K562 (cell line): ENCODE results near the gene NT5DC1. TPM values are rescaled to one million over a fixed set of nuclear protein-coding genes. Genes with fewer than 3 reads are reported as not detected.

ENCODE experiments used
- ATAC-seq: fragments of 200-7000 bp; cut with Tn5 transposase; 3 replicates; pipeline ENCODE4 v1.9.1; 2020; ENCODE audit warnings: moderate library complexity
- BruUV-seq: library from RNA; stranded (reverse); fragments of 400-500 nt; replicated peaks from 2 replicates; lab custom pipeline; 2021; lab: Mats Ljungman, UMichigan
- CTCF ChIA-PET: fragments of 300-600 bp; formaldehyde crosslinking; extraction: SDS; loops from one replicate; lab custom pipeline; 2021; ENCODE audit warnings: low intra/inter-chr PET ratio; lab: Yijun Ruan, JAX
- POLR2A ChIA-PET: fragments of 300-600, 350-650 bp; sonication (Branson Sonifier 250); formaldehyde crosslinking; extraction: SDS; loops from one replicate; lab custom pipeline; 2021; ENCODE audit warnings: antibody characterized with exemption, inconsistent platforms; lab: Yijun Ruan, JAX
- DNase-seq, 4 experiments: peaks; one replicate each; pipeline versions ENCODE4 v3.0.0 to v3.0.0-alpha.2; 2011 to 2018; ENCODE audit warnings: low spot score in 3 of 4, mixed read lengths in 3 of 4; ENCODE audit errors: extremely low read depth in 1 of 4
- FAIRE-seq: peaks from 2 replicates; lab custom pipeline; 2011; peaks lifted over from hg19 to GRCh38; lab: Jason Lieb, UNC
- H2AFZ ChIP-seq: 2 replicates; pipeline ENCODE4 v1.6.0; 2011; ENCODE audit warnings: low read depth, low read length, control low read depth, inconsistent platforms
- H3K27ac ChIP-seq: fragments of 200-600 bp; 3 replicates; pipeline ENCODE4 v1.8.0; 2011; ENCODE audit warnings: low read depth, mild to moderate bottlenecking, control low read depth, inconsistent platforms, low read length, moderate library complexity, mixed read lengths; ENCODE audit errors: extremely low read depth
- H3K27me3 ChIP-seq, 2 experiments: fragments of 300-600 bp in 1 of 2; 2 replicates in 1 of 2; 3 replicates in 1 of 2; pipeline versions ENCODE4 v1.6.0 to v1.8.0; 2011; ENCODE audit warnings: inconsistent platforms in 2 of 2, low read length in 2 of 2, mild to moderate bottlenecking in 1 of 2, mixed read lengths in 1 of 2, moderate library complexity in 1 of 2; ENCODE audit not compliant: control insufficient read depth in 2 of 2, insufficient read depth in 2 of 2
- H3K36me3 ChIP-seq: fragments of 300-600 bp; 3 replicates; pipeline ENCODE4 v1.8.0; 2011; ENCODE audit warnings: mild to moderate bottlenecking, low read length, inconsistent platforms; ENCODE audit not compliant: control insufficient read depth, insufficient read depth
- H3K4me1 ChIP-seq, 2 experiments: fragments of 200-600 bp in 1 of 2; replicated peaks in 1 of 2; 2 replicates in 1 of 2; 3 replicates in 1 of 2; pipeline versions ENCODE4 v1.5.1 to v1.8.0; 2011; ENCODE audit warnings: inconsistent platforms in 2 of 2, low read length in 2 of 2, mild to moderate bottlenecking in 1 of 2, mixed read lengths in 1 of 2, moderate library complexity in 1 of 2; ENCODE audit not compliant: control insufficient read depth in 2 of 2, insufficient read depth in 2 of 2
- H3K4me2 ChIP-seq: 2 replicates; pipeline ENCODE4 v1.6.1; 2011; ENCODE audit warnings: low read length, control low read depth, inconsistent platforms, mixed read lengths; ENCODE audit not compliant: insufficient read depth
- H3K4me3 ChIP-seq: fragments of 200-600 bp; sonication (generic), shearing (Covaris generic); 2 replicates; pipeline ENCODE4 v1.5.1; 2016; ENCODE audit warnings: control low read depth, inconsistent platforms
- H3K79me2 ChIP-seq: fragments of 200-600 bp; 3 replicates; pipeline ENCODE4 v1.8.0; 2011; ENCODE audit warnings: low read length, inconsistent platforms; ENCODE audit not compliant: control insufficient read depth, insufficient read depth
- H3K9ac ChIP-seq, 2 experiments: 2 replicates each; pipeline versions ENCODE4 v1.6.0 to v1.6.1; 2011; ENCODE audit warnings: low read depth in 2 of 2, low read length in 2 of 2, control low read depth in 1 of 2, inconsistent platforms in 1 of 2, mild to moderate bottlenecking in 1 of 2, mixed read lengths in 1 of 2; ENCODE audit not compliant: insufficient read depth in 1 of 2
- H3K9me1 ChIP-seq: one replicate; pipeline ENCODE4 v1.6.0; 2011; ENCODE audit warnings: inconsistent platforms, mild to moderate bottlenecking, low read length, moderate library complexity; ENCODE audit not compliant: control insufficient read depth, insufficient read depth
- H3K9me3 ChIP-seq: replicated peaks from 2 replicates; pipeline ENCODE4 v1.5.1; 2011; ENCODE audit warnings: low read depth, low read length, inconsistent platforms; ENCODE audit not compliant: control insufficient read depth, insufficient read depth
- H4K20me1 ChIP-seq: replicated peaks from 2 replicates; pipeline ENCODE4 v1.6.1; 2011; ENCODE audit warnings: low read length, inconsistent platforms, mixed read lengths; ENCODE audit not compliant: control insufficient read depth, insufficient read depth
- MXI1 ChIP-seq: IDR thresholded peaks from 2 replicates; pipeline ENCODE4 v1.6.1; 2011; ENCODE audit warnings: low read depth, mild to moderate bottlenecking, improper control_type of control experiment, low read length
- PURB ChIP-seq: sonication (generic); formaldehyde crosslinking; IDR thresholded peaks from 2 replicates; pipeline ENCODE4 v1.9.0; 2021; ENCODE audit warnings: low read depth, mild to moderate bottlenecking, missing genetic modification reagents
- SIN3A ChIP-seq, 2 experiments: fragments of 150-350 bp in 1 of 2; IDR thresholded peaks; 2 replicates each; pipeline ENCODE4 v1.6.1; 2011 to 2016; ENCODE audit warnings: borderline replicate concordance in 2 of 2, low read depth in 2 of 2, low read length in 2 of 2, mild to moderate bottlenecking in 2 of 2, moderate library complexity in 2 of 2; ENCODE audit not compliant: control insufficient read depth in 1 of 2
- TEAD4 ChIP-seq, 2 experiments: sonication (generic) in 1 of 2; formaldehyde crosslinking in 1 of 2; IDR thresholded peaks; 2 replicates each; pipeline versions ENCODE4 v1.6.1 to v1.8.0; 2012 to 2022; ENCODE audit warnings: borderline replicate concordance in 1 of 2, inconsistent platforms in 1 of 2, low read length in 1 of 2, mild to moderate bottlenecking in 1 of 2, missing genetic modification reagents in 1 of 2
- TRIM28 ChIP-seq: fragments of 450-650 bp; IDR thresholded peaks from 2 replicates; pipeline ENCODE4 v1.6.1; 2017
- YY1 ChIP-seq, 3 experiments: IDR thresholded peaks; 2 replicates each; pipeline ENCODE4 v1.6.1; 2011; ENCODE audit warnings: low read length in 2 of 3, mild to moderate bottlenecking in 2 of 3, moderate library complexity in 2 of 3, borderline replicate concordance in 1 of 3, control low read depth in 1 of 3, low read depth in 1 of 3; ENCODE audit not compliant: insufficient read depth in 3 of 3, insufficient replicate concordance in 2 of 3, control insufficient read depth in 1 of 3, insufficient read length in 1 of 3; ENCODE audit errors: extremely low read depth in 1 of 3
- WGBS: fragments of 100-300 bp; shearing (Covaris generic); methylation state at CpG from one replicate; pipeline ENCODE4 v1.1.6; 2016; ENCODE audit warnings: low coverage, mixed read lengths; ENCODE audit not compliant: insufficient coverage; ENCODE audit errors: missing lambda C conversion rate; 5-methylcytosine and 5-hydroxymethylcytosine counted together
- in situ Hi-C: fragments of 300-500 bp; cut with MboI; formaldehyde crosslinking; loops from 4 replicates; pipeline ENCODE4 v1.15.0; 2018; ENCODE audit warnings: inconsistent platforms, mixed read lengths
- intact Hi-C: fragments of 100-400 bp; cut with micrococcal nuclease; formaldehyde crosslinking; loops from 2 replicates; pipeline ENCODE4 v1.14.2; 2022
- polyA plus RNA-seq, 8 experiments: library from polyadenylated mRNA; depleted of rRNA in 4 of 8; stranded (reverse) in 5 of 8; unstranded in 3 of 8; fragments of >200 nt; fragmentation: Nextera tagmentation in 2 of 8; fragmentation: Illumina TruSeq in 1 of 8; extraction: Ambion mirVana in 2 of 8; extraction: Trizol in 1 of 8; gene quantifications; 2 replicates each; pipeline versions ENCODE4 v1.2.1 to v1.2.3, GENCODE V29; 2011 to 2014; ENCODE audit warnings: inconsistent platforms in 1 of 8, missing spikeins in 1 of 8
- total RNA-seq, 7 experiments: library from RNA; depleted of rRNA in 6 of 7; stranded (reverse); fragments of >200 nt in 6 of 7; fragmentation: Illumina TruSeq in 2 of 7; extraction: Trizol in 2 of 7; gene quantifications; 2 replicates each; pipeline versions ENCODE4 v1.2.1 to v1.2.3, GENCODE V29; 2011 to 2021; ENCODE audit warnings: low replicate concordance in 1 of 7

NT5DC1 gene
- total and polyA plus RNA-seq, 9 of the 15 experiments (the other 6 are each of a cell fraction or from before 2014, with no cell fraction given) = 4.9 to 28.5 (median 16.3) TPM

- DNase-seq = no peak
- Histone ChIP-seq H3K4me1 (peaks cover 0 to 12% of the 10 kb centered on the region in 2 experiments; a peak in 3 of 5 replicates), H2AFZ (no peak overlapping the region), H3K36me3 (no peaks in the 10 kb centered on the region), H3K27ac (no peak overlapping the region), H4K20me1 (no peaks in the 10 kb centered on the region), H3K4me3 (no peak overlapping the region), H3K9me3 (no peaks in the 10 kb centered on the region; the same call in 1 of the 2 replicates), H3K27me3 (no peaks in the 10 kb centered on the region), H3K9me1 (no peaks in the 10 kb centered on the region), H3K79me2 (no peaks in the 10 kb centered on the region)
- CTCF ChIA-PET = no interaction called here
- intact Hi-C loops = no loop called here
- no peak for ATAC-seq
- in situ Hi-C loops = no loop called here
- no peak for FAIRE-seq
- no TSS peak for BruUV-seq
- TF ChIP-seq PURB (CRISPR knock-in tag) (no peak), MXI1 (no peak), TRIM28 (0 out of 2 replicates have a peak, but pooled peaks have one; percentile 42), SIN3A (IDR thresholded peaks at IDR 0.05; ENCODE audit: borderline replicate concordance in 2 of 2, control insufficient read depth in 1 of 2, low read depth in 2 of 2, low read length in 2 of 2) (no peak), TEAD4 (IDR thresholded peaks at IDR 0.05; ENCODE audit: low read length) (no peak), TEAD4 (CRISPR knock-in tag; IDR thresholded peaks at IDR 0.05; ENCODE audit: borderline replicate concordance) (no peak), YY1 (IDR thresholded peaks at IDR 0.05; ENCODE audit: borderline replicate concordance in 1 of 3, control insufficient read depth in 1 of 3, extremely low read depth in 1 of 3, insufficient read depth in 3 of 3, insufficient read length in 1 of 3, insufficient replicate concordance in 2 of 3, low read depth in 1 of 3, low read length in 2 of 3) (no peak)
- TF ChIP-seq, all 486 proteins: peak for 1
- POLR2A ChIA-PET = no interaction called here
- Histone ChIP-seq H3K9ac (no peak overlapping the region), H3K4me2 (no peak overlapping the region)
- 94% methylated on average over 1 of the region's 2 CpGs for WGBS
Observed at GRCh38 chr6:116175344-116175743, 74.7 kb downstream of the NT5DC1 start.
